Neuronal stem cell (in vitro differentiated cells): Measurements from ENCODE around the gene NRXN3.
"Not testable (repeated sequence)": the region's sequence is repeated elsewhere in the genome, so short reads cannot be mapped to it uniquely, and the experiment has no call there.

ENCODE experiments used
- DNase-seq: peaks from one replicate; pipeline ENCODE4 v3.0.0-alpha.2; 2013; ENCODE audit warnings: low spot score
- H2AFZ ChIP-seq: one replicate; pipeline ENCODE4 v1.6.1; 2013; ENCODE audit warnings: mild to moderate bottlenecking, low read length, inconsistent platforms
- H2AK5ac ChIP-seq: 2 replicates; pipeline ENCODE4 v1.6.1; 2013; ENCODE audit warnings: low read depth, mild to moderate bottlenecking, inconsistent platforms, low read length, moderate library complexity, mixed read lengths
- H2BK120ac ChIP-seq: 2 replicates; pipeline ENCODE4 v1.6.1; 2013; ENCODE audit warnings: low read depth, mild to moderate bottlenecking, inconsistent platforms, low read length, moderate library complexity, mixed read lengths
- H2BK12ac ChIP-seq: one replicate; pipeline ENCODE4 v1.6.1; 2013; ENCODE audit warnings: low read length, inconsistent platforms
- H2BK15ac ChIP-seq: 2 replicates; pipeline ENCODE4 v1.6.1; 2013; ENCODE audit warnings: mild to moderate bottlenecking, low read length, inconsistent platforms, mixed read lengths
- H2BK5ac ChIP-seq: one replicate; pipeline ENCODE4 v1.6.1; 2013; ENCODE audit warnings: inconsistent platforms, mild to moderate bottlenecking, low read length, moderate library complexity
- H3K14ac ChIP-seq: one replicate; pipeline ENCODE4 v1.6.1; 2013; ENCODE audit warnings: low read length, inconsistent platforms
- H3K18ac ChIP-seq: 2 replicates; pipeline ENCODE4 v1.6.1; 2013; ENCODE audit warnings: low read length, inconsistent platforms
- H3K23ac ChIP-seq: 2 replicates; pipeline ENCODE4 v1.6.1; 2013; ENCODE audit warnings: low read depth, mild to moderate bottlenecking, mixed read lengths, low read length, inconsistent platforms; ENCODE audit not compliant: poor library complexity
- H3K27ac ChIP-seq: replicated peaks from 3 replicates; pipeline ENCODE4 v1.5.1; 2013; ENCODE audit warnings: low read length, inconsistent platforms
- H3K27me3 ChIP-seq, 3 experiments: 2 replicates each; pipeline ENCODE4 v1.6.1; 2013; ENCODE audit warnings: low read length in 3 of 3, mild to moderate bottlenecking in 2 of 3, inconsistent platforms in 1 of 3, low read depth in 1 of 3, mixed read lengths in 1 of 3, moderate library complexity in 1 of 3; ENCODE audit not compliant: control insufficient read depth in 3 of 3, insufficient read depth in 3 of 3
- H3K36me3 ChIP-seq, 2 donors: replicated peaks in 1 of 2; 2 replicates each; pipeline ENCODE4 v1.6.1; 2013; ENCODE audit warnings: low read length in 2 of 2; ENCODE audit not compliant: control insufficient read depth in 2 of 2, insufficient read depth in 2 of 2
- H3K4ac ChIP-seq: 2 replicates; pipeline ENCODE4 v1.6.1; 2013; ENCODE audit warnings: inconsistent platforms, mild to moderate bottlenecking, low read length, moderate library complexity
- H3K4me1 ChIP-seq, 2 donors: 1 replicate in 1 of 2; 2 replicates in 1 of 2; pipeline ENCODE4 v1.6.1; 2013; ENCODE audit warnings: low read length in 2 of 2, low read depth in 1 of 2; ENCODE audit not compliant: control insufficient read depth in 2 of 2, insufficient read depth in 1 of 2
- H3K4me2 ChIP-seq: one replicate; pipeline ENCODE4 v1.6.1; 2013; ENCODE audit warnings: mild to moderate bottlenecking, low read length, inconsistent platforms; ENCODE audit not compliant: insufficient read depth, poor library complexity, severe bottlenecking
- H3K4me3 ChIP-seq, 2 donors: 2 replicates each; pipeline ENCODE4 v1.5.1; 2013; ENCODE audit warnings: low read length in 2 of 2, mild to moderate bottlenecking in 2 of 2, inconsistent platforms in 1 of 2, moderate library complexity in 1 of 2
- H3K79me1 ChIP-seq: one replicate; pipeline ENCODE4 v1.6.1; 2013; ENCODE audit warnings: low read depth, mild to moderate bottlenecking, inconsistent platforms, low read length, moderate library complexity
- H3K9ac ChIP-seq: one replicate; pipeline ENCODE4 v1.6.1; 2013; ENCODE audit warnings: mild to moderate bottlenecking, low read depth, low read length, inconsistent platforms; ENCODE audit not compliant: poor library complexity
- H3K9me3 ChIP-seq, 2 donors: replicated peaks in 1 of 2; 2 replicates each; pipeline versions ENCODE3 to v1.6.1; 2013; ENCODE audit warnings: low read length in 2 of 2, mild to moderate bottlenecking in 2 of 2, inconsistent platforms in 1 of 2, low read depth in 1 of 2, mixed read lengths in 1 of 2, moderate library complexity in 1 of 2; ENCODE audit not compliant: control insufficient read depth in 2 of 2, insufficient read depth in 1 of 2
- H4K8ac ChIP-seq: one replicate; pipeline ENCODE4 v1.6.1; 2013; ENCODE audit warnings: low read depth, mild to moderate bottlenecking, inconsistent platforms, low read length, moderate library complexity
- H4K91ac ChIP-seq: one replicate; pipeline ENCODE4 v1.6.1; 2013; ENCODE audit warnings: low read length, low read depth, mild to moderate bottlenecking, inconsistent platforms; ENCODE audit not compliant: poor library complexity
- WGBS, 2 donors: extraction: QIAGEN DNeasy Blood & Tissue Kit; methylation state at CpG; one replicate each; pipeline ENCODE4 v1.1.7; 2013; ENCODE audit warnings: missing lambda C conversion rate in 2 of 2, mixed read lengths in 1 of 2; ENCODE audit not compliant: insufficient read length in 2 of 2, insufficient replicate concordance in 1 of 2; ENCODE audit errors: extremely low coverage in 2 of 2; 5-methylcytosine and 5-hydroxymethylcytosine counted together

The NRXN3 gene

DNA sequence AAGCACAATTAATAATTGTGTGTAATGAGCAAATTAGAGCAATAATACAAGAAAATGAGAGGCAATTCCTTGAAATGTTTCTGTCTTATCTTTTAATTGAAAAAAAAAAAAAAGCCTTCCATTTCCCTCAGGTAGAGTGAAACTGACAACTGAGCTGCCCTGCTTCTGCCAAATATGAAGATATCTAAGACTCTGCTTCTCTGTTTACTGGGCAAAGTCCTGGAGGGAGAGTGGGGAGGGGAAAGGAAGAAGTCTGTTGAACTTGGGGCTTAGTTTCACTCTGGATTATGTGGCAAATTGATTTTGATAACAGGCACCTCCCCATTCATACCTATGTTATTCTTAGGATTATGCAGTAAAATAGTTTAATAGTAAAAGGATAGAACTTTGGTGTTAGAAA, 364.9 kb downstream of the NRXN3 start:
- H3K4ac ChIP-seq, result no peak overlapping the region
- H3K4me2 ChIP-seq, result no peak overlapping the region
- H2BK15ac ChIP-seq, result no peak overlapping the region
- no peak overlapping the region for H3K4me3 ChIP-seq
- H3K9ac ChIP-seq, result no peak overlapping the region
- no peak overlapping the region for H3K27ac ChIP-seq
- H3K18ac ChIP-seq, result no peak overlapping the region
- no peak overlapping the region for H2BK5ac ChIP-seq
- DNase-seq, result no peak
- H2AK5ac ChIP-seq, result no peak overlapping the region
- H3K23ac ChIP-seq, result no peak overlapping the region
- no peak overlapping the region for H3K14ac ChIP-seq
- no peak overlapping the region for H2AFZ ChIP-seq
- H3K9me3 ChIP-seq, result no peaks in the 10 kb centered on the region
- H4K8ac ChIP-seq, result no peak overlapping the region
- H3K79me1 ChIP-seq, result no peaks in the 10 kb centered on the region
- no peak overlapping the region for H2BK120ac ChIP-seq
- H3K27me3 ChIP-seq, result no peaks in the 10 kb centered on the region
- H2BK12ac ChIP-seq, result no peak overlapping the region
- H4K91ac ChIP-seq, result no peak overlapping the region
- no peaks in the 10 kb centered on the region for H3K4me1 ChIP-seq
- H3K36me3 ChIP-seq, result no peaks in the 10 kb centered on the region

DNA sequence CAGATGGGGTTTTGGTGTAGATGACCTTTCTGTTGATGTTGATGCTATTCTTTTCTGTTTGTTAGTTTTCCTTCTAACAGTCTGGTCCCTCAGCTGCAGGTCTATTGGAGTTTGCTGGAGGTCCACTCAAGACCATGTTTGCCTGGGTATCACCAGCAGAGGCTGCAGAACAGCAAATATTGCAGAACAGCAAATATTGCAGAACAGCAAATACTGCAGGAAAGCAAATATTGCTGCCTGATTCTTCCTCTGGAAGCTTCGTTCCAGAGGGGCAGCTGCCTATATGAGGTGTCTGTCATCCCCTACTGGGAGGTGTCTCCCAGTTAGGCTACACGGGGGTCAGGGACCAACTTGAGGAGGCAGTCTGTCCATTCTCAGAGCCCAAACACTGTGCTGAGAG, 371.6 kb downstream of the NRXN3 start:
- not testable (repeated sequence) for H3K4ac ChIP-seq, H3K27ac ChIP-seq, H3K4me2 ChIP-seq, H4K8ac ChIP-seq, H2AK5ac ChIP-seq, H3K79me1 ChIP-seq, H2AFZ ChIP-seq, H3K27me3 ChIP-seq, H3K4me3 ChIP-seq, H2BK120ac ChIP-seq, H2BK15ac ChIP-seq, H3K9ac ChIP-seq, H2BK5ac ChIP-seq, H3K14ac ChIP-seq, H3K4me1 ChIP-seq, H2BK12ac ChIP-seq, H3K36me3 ChIP-seq, H3K9me3 ChIP-seq, H4K91ac ChIP-seq, H3K18ac ChIP-seq, DNase-seq, H3K23ac ChIP-seq
- no CpG with 5 or more reads among the region's 2 CpGs for WGBS, 2 donors

DNA sequence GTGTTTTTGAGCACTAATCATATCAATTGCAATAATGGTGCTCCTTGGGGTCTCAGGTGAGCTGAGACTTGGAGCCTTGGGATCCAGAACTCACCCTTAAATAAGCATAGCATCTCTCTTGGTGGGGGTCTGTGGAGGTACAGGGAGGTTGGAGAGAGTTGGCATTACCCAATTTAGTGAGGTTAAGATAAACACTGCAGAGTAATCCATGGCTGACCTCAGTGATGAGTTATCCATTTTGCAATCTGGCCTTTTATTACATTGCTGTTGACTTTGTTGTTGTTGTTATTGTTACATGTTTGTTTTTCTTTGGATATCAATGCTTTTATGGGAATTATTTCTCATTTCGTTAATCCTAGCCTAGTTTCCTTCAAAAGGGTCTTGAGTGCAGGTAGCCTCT, 373.3 kb downstream of the NRXN3 start:
- Histone ChIP-seq H2BK15ac (no peak overlapping the region), H3K9me3 (no peaks in the 10 kb centered on the region), H3K27ac (no peak overlapping the region), H2AFZ (no peak overlapping the region), H3K79me1 (no peaks in the 10 kb centered on the region), H2BK120ac (no peak overlapping the region), H3K36me3 (no peaks in the 10 kb centered on the region), H3K4me2 (no peak overlapping the region), H2BK12ac (no peak overlapping the region), H3K18ac (no peak overlapping the region), H3K14ac (no peak overlapping the region), H3K27me3 (no peaks in the 10 kb centered on the region), H3K9ac (no peak overlapping the region), H2AK5ac (no peak overlapping the region), H4K91ac (no peak overlapping the region), H3K23ac (no peak overlapping the region), H4K8ac (no peak overlapping the region), H3K4me1 (no peaks in the 10 kb centered on the region), H3K4ac (no peak overlapping the region), H2BK5ac (no peak overlapping the region), H3K4me3 (no peak overlapping the region)
- no CpG with 5 or more reads among the region's 1 CpG for WGBS, 2 donors
- DNase-seq, result no peak

GRCh38 chr14:78561074-78561473, 390.9 kb downstream of the NRXN3 start:
- H3K27me3 ChIP-seq, result no peaks in the 10 kb centered on the region
- no peak overlapping the region for H2BK12ac ChIP-seq
- no peaks in the 10 kb centered on the region for H3K36me3 ChIP-seq
- no peak overlapping the region for H2AFZ ChIP-seq
- H3K4me2 ChIP-seq, result no peak overlapping the region
- no peak overlapping the region for H3K23ac ChIP-seq
- no peak overlapping the region for H4K8ac ChIP-seq
- no peaks in the 10 kb centered on the region for H3K79me1 ChIP-seq
- DNase-seq, result no peak
- H2BK15ac ChIP-seq, result no peak overlapping the region
- no peak overlapping the region for H3K9ac ChIP-seq
- no peak overlapping the region for H2AK5ac ChIP-seq
- H3K14ac ChIP-seq, result no peak overlapping the region
- no peak overlapping the region for H3K27ac ChIP-seq
- no peak overlapping the region for H4K91ac ChIP-seq
- H3K4ac ChIP-seq, result no peak overlapping the region
- no peak overlapping the region for H2BK120ac ChIP-seq
- no peaks in the 10 kb centered on the region for H3K9me3 ChIP-seq
- H3K18ac ChIP-seq, result no peak overlapping the region
- H2BK5ac ChIP-seq, result no peak overlapping the region
- no CpG with 5 or more reads among the region's 3 CpGs for WGBS, 2 donors
- no peaks in the 10 kb centered on the region for H3K4me1 ChIP-seq
- H3K4me3 ChIP-seq, result no peak overlapping the region
